HG03558 (cell line): ENCODE measurements around the gene BLOC1S6.

ENCODE experiments used
- ATAC-seq: cut with Tn5 transposase; IDR thresholded peaks from one replicate; pipeline ENCODE4 v1.9.1; 2021; ENCODE audit warnings: moderate number of reproducible peaks; ENCODE audit not compliant: unreplicated experiment; ENCODE audit errors: extremely low read depth

The BLOC1S6 gene, protein sequence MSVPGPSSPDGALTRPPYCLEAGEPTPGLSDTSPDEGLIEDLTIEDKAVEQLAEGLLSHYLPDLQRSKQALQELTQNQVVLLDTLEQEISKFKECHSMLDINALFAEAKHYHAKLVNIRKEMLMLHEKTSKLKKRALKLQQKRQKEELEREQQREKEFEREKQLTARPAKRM

DNA sequence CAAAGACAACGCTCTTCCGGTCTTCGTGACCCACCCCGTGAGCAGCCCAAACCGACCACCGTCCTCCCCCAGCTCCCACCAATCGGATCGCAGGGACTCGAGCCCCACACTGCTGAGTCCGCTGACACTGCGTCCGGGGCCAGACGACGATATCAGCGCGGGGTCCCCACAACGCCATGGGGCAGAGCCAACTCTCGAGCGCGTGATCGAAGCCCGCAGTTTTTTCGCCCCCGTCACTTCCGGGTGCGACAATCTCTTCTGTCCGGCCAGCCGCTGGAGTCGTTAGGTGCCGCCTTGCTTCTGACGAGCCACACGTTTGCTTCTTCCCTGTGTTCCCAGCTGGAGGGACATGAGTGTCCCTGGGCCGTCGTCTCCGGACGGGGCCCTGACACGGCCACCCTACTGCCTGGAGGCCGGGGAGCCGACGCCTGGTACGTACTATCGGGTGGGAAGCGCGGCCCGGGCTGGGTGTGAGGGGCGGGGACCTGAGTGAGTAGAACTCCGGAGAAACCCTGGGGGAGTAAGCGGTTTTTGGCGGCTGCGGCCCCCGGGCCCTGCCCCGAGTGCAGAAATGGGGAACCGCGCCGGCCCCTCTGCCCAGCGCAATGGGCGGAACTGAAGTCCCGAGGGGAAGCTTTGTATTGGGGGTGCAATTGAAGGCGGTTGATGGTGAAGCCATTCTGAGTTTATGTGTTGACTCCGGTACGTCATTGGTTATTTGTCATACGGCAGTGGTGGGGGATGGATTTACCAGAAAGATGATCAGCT lies at the start of gene BLOC1S6:
Gene BLOC1S6, plus strand, starts transcription at position 285 of the 768 bp plus-strand sequence. Its CDS starts 65 bp downstream, at position 350.
- peak; percentile 49 for ATAC-seq

DNA sequence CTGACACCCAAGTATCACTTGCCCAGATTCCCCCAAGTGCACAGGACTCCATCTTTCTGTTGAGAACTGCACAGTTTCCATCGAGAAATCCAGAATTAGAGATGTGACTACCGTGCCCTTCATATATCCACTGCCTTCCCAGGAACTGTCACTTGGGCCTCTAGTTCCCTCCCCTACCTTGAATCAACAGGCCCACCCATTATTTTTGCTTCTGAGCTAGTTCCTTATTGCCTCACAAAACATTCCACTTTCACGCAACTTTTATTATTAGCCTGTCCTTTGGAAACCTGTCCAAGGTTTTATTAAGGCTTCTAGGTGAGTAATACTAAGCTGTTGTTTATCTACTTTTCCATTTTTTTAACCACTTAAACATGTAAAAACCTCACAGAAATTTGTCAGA lies 47.5 kb upstream of the BLOC1S6 start:
- ATAC-seq: no peak

DNA sequence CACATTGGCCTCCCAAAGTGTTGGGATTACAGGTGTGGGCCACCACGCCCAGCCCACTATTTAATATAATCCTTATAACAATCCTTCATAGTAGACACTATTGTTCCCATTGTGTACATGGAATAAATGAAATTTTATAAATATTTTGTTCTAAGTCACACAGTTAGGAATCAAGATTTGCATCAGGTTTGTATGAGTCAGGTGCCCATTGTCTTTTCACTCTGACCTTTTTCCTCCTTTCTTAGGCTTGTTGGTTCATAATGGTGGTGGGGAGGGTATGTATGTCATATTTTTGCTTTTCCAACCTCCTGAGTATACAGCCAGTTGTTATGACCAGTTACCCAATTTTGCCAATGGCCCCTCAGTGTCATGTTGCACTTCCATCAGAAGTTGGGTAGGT lies 46.6 kb upstream of the BLOC1S6 start:
- ATAC-seq: no peak

DNA sequence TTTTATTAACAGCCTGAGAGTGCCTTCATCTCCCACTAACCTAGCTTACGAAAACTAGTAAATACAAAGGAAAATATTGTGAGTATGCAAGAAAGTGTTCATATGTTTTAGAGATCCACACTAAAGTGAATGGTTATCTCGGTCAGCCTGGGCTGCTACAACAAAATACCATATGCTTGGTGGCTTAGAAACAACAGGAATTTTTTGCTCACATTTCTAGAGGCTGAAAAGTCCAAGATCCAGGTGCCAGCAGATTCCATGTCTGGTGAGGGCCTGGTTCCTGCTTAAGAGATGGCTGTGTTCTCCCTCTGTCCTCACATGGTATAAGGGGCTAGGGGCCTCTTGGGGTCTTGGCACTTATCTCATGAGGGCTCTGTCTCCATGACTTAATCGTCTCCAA lies 44.1 kb upstream of the BLOC1S6 start:
- ATAC-seq: no peak

DNA sequence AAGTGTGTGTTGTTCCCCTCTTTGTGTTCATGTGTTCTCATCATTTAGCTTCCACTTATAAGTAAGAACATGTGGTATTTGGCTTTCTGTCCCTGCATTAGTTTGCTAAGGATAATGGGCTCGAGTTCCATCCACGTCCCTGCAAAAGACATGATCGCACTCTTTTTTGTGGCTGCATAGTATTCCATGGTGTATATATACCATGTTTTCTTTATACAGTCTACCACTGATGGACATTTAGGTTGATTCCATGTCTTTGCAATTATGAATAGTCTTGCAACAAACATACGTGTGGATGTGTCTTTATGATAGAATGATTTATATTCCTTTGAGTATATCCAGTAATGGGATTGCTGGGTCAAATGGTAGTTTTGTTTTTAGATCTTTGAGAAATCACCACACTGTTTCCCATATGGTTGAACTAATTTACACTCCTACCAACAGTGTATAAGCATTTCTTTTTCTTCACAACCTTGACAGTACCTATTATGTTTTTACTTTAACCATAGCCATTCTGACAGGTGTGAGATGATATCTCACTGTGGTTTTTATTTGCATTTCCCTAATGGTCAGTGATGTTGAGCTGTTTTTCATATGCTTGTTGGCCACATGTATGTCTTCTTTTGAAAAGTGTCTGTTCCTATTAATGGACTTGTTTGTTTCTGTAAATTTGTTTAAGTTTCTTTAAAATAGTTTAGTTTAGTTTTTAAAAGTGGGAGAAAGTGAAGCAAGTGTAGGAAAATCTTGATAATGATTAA lies 42.7 kb upstream of the BLOC1S6 start:
- no peak for ATAC-seq

DNA sequence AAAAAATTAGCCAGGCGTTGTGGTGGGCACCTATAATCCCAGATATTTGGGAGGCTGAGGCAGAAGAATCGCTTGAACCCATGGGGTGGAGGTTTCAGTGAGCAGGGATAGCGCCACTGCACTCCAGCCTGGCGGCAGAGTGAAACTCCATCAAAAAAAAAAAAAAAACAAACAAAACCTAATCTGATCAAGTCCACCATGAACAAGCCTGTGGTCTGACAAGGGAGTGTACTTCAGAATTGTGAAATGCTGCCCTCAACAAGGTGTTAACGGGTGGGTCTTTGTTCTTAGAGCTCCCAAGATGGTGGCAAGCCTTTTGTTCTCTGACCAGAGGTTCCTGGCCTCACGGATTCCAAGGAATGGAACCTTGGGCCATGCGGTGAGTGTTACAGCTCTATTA lies 40.4 kb upstream of the BLOC1S6 start:
- ATAC-seq: no peak

DNA sequence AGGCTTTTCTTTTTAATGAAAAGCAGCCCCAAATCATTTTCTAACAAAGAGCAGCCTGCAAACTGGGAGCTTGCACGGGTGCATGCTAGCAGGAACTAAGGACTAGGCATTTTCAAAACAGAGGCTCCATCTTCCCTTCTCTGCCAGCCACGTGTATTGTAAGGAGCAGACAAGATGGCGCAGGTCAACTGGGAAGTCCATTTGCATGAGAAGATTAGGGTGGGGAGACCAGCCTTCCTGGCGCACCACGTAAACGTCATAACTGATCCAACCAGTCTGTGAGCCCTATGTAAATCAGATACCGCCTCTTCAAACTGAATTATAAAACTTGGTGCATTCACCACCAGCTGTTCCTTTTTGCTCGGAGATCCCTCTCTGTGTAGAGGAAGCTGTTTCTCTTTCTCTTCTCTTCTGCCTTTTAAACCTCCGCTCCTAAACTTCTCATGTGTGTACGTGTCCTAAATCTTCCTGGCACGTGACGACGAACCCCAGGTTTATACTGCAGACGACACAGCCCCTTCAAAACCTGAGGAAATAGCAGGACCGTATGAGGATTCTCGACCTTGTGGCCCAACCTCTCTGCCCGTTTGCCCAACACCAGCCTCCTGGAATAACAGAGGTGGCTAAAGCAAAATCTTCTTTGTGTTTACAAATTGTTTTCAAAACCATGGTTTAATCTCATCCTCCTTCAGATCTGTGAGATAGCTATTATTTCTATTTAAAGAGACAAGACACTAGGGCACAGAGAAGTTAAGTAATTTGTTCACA lies 38.2 kb upstream of the BLOC1S6 start:
- ATAC-seq: no peak

DNA sequence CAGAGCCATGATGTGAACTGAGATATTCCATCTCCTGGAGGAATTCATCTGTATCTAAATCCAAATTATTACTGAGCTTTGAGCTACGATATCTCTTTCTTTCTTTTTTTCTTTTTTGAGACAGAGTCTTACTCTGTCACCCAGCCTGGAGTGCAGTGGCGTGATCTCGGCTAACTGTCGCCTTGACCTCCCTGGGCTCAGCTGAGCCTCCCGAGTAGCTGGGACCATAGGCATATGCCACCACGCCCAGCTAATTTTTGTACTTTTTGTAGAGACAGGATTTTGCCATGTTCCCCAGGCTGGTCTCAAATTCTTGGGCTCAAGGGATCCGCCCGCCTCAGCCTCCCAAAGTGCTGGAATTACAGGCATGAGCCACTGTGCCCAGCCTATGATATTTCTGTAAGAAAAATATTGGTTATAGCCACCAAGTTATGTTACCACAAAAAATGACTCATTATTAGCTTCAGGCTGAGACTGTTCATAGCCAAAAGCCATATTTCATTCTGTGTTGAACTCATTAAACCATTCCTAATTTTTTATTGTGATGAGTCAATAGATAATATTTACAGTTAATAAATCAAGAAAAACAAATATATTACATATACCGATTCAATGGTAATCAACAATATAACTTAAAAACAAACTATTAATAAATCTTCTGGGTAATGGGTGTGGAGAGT lies 37.5 kb upstream of the BLOC1S6 start:
- ATAC-seq: no peak

DNA sequence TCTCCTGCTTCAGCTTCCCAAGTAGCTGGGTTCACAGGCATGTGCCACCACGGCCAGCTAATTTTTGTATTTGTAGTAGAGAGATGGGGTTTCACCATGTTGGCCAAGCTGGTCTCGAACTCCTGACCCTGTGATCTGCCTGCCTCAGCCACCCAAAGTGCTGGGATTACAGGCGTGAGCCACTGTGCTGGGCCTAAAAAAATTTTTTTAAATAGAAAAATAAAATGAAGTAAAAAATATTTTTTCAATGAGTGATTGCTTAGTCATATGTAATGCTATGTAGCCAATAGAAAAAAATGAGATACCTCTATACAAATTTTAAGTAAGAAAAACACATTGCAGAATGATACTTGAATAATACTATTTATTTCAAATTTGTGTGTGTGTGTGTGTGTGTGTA lies 36.7 kb upstream of the BLOC1S6 start:
- ATAC-seq: no peak

DNA sequence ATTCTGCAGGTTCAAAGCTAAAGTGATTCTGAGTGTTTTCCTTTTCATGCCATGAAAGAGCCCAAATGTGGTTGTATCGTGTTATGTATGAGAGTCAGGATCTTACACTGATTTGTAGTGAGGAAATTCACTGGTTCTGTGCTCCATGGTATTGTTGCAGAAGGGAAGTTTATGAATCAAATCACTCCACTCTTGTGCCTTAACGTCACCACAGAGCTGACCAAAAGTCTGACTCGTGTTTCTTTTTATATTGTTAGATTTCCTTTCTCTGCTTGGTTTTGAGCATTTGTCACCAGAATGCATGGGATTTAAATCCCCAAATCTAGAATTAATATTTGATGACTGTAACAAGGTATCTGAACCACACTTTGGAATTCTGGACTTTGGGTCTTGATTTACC lies 35.5 kb upstream of the BLOC1S6 start:
- no peak for ATAC-seq

DNA sequence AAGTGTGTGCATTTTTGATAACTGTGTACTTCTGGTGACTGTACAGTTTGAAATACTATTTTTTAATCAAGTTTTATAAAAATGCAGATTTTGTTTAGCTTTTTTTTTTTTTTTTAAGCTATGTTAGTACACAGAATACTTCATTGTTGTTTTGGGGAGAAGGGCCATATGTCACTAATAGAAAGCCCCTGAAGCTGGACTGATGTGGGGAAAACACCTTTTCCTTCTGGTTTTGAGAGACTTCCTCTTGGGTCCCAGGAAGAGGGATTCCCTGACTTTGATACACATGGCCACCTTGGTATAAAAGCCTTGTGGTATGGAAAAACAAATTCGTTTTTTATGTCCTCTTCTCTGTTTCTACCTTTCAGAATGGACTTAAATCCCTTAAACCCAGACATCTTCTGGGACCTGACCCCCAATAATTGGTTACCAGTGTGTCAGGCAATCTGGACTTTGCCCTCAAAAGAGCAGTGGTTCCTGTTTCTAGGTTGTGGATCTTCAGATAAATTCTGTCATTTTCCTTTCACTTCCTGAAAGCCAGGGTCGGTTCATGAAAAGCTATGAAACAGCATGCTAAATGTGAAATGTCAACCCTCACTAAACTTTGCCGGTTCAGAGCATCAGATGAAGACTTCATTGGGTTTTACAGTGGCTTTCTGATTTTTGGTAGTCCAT lies 31.1 kb upstream of the BLOC1S6 start:
- no peak for ATAC-seq

DNA sequence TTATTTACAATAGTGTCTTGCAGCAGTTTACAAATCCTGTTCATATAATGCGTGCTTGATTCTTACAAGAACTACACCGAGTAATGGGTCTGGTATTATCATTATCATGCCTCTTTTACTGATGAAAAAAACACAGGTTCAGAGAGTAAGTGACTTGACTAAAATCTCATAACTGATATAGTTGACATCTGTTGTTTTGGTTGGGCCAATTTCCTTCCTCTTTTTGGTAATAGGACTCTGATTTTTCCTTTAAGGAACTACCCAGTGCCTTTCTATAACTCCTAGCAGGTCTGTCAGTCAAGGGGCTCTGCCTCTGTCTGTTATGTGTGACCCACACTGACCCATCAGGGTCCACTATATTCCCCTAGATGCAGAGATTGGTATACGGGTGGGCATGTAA lies 14.6 kb upstream of the BLOC1S6 start:
- ATAC-seq: no peak

DNA sequence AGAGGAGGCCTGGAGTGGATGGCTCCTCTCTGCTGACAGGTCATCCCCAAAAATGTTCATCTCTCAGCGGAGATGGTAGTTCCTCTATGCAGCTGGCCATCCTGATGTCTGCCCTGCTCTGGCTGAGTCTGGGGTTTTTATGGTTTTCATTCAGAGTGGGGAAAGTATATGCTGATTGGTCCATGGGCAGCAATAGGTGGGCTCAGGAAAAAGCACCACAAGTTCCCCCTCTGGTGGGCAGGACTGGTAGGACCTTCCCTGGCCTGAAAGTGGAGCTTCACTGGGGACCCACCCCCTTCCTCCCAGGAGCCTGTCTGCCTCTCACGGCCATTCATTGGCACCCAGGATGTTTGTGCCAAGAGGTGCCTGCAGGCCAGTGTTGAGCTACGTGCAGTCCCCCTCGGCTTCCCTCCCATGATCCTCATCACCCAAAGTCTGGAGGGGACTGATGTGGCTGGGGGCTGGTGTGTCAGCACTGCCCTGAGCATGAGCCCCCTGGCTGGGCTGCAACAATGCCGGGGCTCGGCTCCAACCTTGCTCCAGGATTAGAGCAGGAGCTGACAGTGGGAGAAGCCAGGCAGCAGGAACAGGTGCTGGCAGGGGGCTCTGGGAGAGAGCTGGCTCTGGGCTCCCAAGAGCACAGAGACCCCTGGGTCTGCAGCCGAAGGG lies 13.1 kb upstream of the BLOC1S6 start:
- ATAC-seq: no peak

DNA sequence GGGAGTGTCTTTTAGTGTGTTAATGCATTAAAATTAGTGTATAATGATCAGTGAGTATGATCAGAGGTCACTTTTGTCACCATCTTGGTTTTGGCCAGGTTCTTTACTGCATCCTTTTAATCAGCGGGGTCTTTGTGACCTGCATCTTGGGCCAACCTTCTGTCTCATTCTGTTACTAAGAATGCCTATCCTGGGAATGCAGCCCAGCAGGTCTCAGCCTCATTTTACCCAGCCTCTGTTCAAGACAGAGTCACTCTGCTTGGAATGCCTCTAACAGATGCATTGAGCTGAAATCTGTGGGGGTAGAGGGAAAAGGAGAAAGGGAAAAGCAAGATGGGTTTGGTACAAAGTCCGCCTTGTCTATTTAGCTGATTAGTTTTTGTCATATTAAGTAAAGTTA lies 5.3 kb upstream of the BLOC1S6 start:
- no peak for ATAC-seq

DNA sequence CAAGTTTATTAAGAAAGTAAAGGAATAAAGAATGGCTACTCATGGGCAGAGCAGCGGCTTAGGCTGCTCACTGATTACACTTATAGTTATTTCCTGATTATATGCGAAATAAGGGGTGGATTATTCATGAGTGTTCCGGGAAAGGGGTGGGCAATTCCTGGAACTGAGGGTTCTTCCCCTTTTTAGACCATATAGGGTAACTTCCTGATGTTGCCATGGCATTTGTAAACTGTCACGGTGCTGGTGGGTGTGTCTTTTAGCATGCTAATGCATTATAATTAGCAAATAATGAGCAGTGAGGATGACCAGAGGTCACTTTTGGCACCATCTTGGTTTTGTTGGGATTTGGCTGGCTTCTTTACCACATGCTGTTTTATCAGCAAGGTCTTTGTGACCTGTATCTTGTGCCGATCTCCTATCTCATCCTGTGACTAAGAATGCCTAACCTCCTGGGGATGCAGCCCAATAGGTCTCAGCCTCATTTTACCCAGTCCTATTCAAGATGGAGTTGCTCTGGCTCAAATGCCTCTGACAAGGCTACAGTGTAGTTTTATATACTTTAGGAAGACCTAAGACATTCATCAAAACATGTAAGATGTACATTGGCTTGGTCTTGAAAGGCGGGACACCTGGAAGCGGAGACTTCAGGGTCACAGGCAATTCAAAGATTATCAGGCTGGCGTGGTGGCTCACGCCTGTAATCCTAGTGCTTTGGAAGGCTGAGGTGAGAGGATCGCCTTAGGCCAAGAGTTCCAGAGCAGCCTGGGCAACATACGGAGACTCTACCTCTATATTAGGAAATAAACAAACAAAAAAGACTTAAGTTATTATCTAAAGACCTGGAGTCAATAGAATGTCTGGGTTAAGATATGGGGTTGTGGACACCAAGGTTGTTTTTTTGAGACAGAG lies 3.2 kb upstream of the BLOC1S6 start:
- ATAC-seq: no peak

DNA sequence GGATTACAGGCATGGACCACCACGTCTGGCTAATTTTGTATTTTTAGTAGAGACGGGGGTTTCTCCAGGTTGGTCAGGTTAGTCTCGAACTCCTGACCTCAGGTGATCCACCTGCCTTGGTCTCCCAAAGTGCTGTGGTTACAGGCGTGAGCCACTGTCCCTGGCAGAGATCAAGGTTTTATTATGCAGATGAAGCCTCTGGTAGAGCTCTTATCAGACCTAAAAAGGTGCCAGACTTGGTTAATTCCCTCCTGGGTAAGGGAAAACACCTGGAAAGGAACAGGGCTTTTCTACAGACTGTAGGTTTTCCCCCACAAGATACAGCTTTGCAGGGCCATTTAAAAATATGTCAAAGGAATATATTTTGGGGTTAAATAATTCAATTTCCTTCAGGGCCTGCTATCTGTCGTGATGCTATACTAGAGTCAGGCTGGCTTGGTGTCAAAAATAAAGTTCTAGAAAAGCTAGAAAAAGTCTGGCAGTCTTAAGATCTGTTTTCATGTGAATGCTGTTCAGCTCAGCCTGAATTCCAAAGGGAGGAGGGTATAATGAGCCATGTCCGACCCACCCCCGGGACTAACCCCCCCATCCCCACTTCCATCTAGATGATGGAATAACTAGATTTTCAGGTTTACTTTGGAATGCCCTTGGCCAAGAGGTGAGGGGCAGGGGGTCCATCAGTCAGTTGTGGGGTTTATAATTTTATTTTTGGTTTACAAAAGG lies 1.9 kb upstream of the BLOC1S6 start:
- no peak for ATAC-seq

DNA sequence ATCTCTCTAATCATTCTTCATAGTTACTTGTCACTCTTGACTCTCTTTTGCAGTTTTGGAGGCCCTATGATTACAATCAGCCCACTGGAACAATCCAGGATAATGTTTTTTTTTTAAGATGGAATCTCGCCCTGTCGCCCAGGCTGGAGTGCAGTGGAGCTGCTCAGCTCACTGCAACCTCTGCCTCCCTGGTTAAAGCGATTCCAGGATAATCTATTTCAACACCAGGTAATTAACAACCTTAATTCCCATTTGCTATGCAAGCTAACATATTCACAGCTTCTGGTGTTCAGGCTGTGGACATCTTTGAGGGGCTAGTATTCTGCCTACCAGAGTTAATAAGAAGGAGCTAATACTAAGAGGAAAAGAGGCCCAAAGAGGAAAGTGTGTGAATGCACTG lies 1.1 kb upstream of the BLOC1S6 start:
- no peak for ATAC-seq
